NCI-H2196 (cell line): ENCODE data around the gene ZNF281.
"Not testable (repeated sequence)": the region's sequence is repeated elsewhere in the genome, so short reads cannot be mapped to it uniquely, and the experiment has no call there.

ENCODE experiments used
- DNase-seq: peaks from one replicate; lab custom pipeline; 2025; ENCODE audit not compliant: unreplicated experiment; lab: John Stamatoyannopoulos, UW

ZNF281 gene

GRCh38 chr1:200429221-200429751, 19.4 kb upstream of the ZNF281 start:
- no peak for DNase-seq

- no peak for DNase-seq
Observed at GRCh38 chr1:200428482-200429205, 18.8 kb upstream of the ZNF281 start.

GRCh38 chr1:200427744-200428143, 17.9 kb upstream of the ZNF281 start:
- no peak for DNase-seq

- no peak for DNase-seq
Observed at GRCh38 chr1:200426196-200426595, 16.4 kb upstream of the ZNF281 start.

GRCh38 chr1:200423235-200423634, 13.4 kb upstream of the ZNF281 start:
- DNase-seq = no peak

GRCh38 chr1:200422211-200422610, 12.4 kb upstream of the ZNF281 start:
- no peak for DNase-seq

- no peak for DNase-seq
Observed at GRCh38 chr1:200415789-200416593, 6.2 kb upstream of the ZNF281 start.

- DNase-seq = no peak
Observed at GRCh38 chr1:200415227-200415626, 5.4 kb upstream of the ZNF281 start.

- DNase-seq = no peak
Observed at GRCh38 chr1:200414657-200415056, 4.8 kb upstream of the ZNF281 start.

GRCh38 chr1:200413766-200414165, 3.9 kb upstream of the ZNF281 start:
- not testable (repeated sequence) for DNase-seq

GRCh38 chr1:200411406-200412257, 1.8 kb upstream of the ZNF281 start:
- DNase-seq = no peak

- peak; percentile 68 for DNase-seq
Observed at GRCh38 chr1:200410566-200410878, 686 bp upstream of the ZNF281 start.

GRCh38 chr1:200409203-200409760, 554 bp downstream of the ZNF281 start:
- DNase-seq = no peak

- no peak for DNase-seq
Observed at GRCh38 chr1:200406161-200406797, 3.6 kb downstream of the ZNF281 start.

GRCh38 chr1:200405264-200405663, 4.6 kb downstream of the ZNF281 start:
- DNase-seq = no peak

GRCh38 chr1:200401708-200402107, 8.1 kb downstream of the ZNF281 start:
- no peak for DNase-seq

- DNase-seq = no peak
Observed at GRCh38 chr1:200401263-200401662, 8.6 kb downstream of the ZNF281 start.

GRCh38 chr1:200400556-200400955, 9.3 kb downstream of the ZNF281 start:
- no peak for DNase-seq

- DNase-seq = no peak
Observed at GRCh38 chr1:200399860-200400259, 10.0 kb downstream of the ZNF281 start.

GRCh38 chr1:200398373-200398772, 11.5 kb downstream of the ZNF281 start:
- DNase-seq = no peak
